Hepatocyte (in vitro differentiated cells): ENCODE results near the gene THSD4. TPM values are rescaled to one million over a fixed set of nuclear protein-coding genes. Genes with fewer than 3 reads are reported as not detected.

ENCODE experiments used
- DNase-seq: peaks from one replicate; pipeline ENCODE4 v3.0.0-alpha.2; 2016; ENCODE audit warnings: low spot score
- H2AFZ ChIP-seq: fragments of 200-600 bp; sonication (generic); 2 replicates; pipeline ENCODE4 v1.6.0; 2016; ENCODE audit warnings: antibody characterized with exemption, mild to moderate bottlenecking
- H3K27ac ChIP-seq: fragments of 200-600 bp; sonication (generic); 2 replicates; pipeline ENCODE4 v1.5.1; 2016; ENCODE audit warnings: mild to moderate bottlenecking
- H3K27me3 ChIP-seq: fragments of 200-600 bp; sonication (generic); 2 replicates; pipeline ENCODE4 v1.6.1; 2016
- H3K36me3 ChIP-seq: fragments of 200-600 bp; sonication (generic); replicated peaks from 2 replicates; pipeline ENCODE4 v1.5.1; 2016; ENCODE audit warnings: low read depth; ENCODE audit not compliant: insufficient read depth
- H3K4me1 ChIP-seq: fragments of 200-600 bp; sonication (generic); 2 replicates; pipeline ENCODE4 v1.5.1; 2016; ENCODE audit warnings: mild to moderate bottlenecking, moderate library complexity; ENCODE audit not compliant: insufficient read depth
- H3K4me2 ChIP-seq: fragments of 200-600 bp; sonication (generic); 2 replicates; pipeline ENCODE4 v1.6.0; 2016
- H3K4me3 ChIP-seq: fragments of 200-600 bp; sonication (generic); 2 replicates; pipeline ENCODE4 v1.5.1; 2016; ENCODE audit warnings: mild to moderate bottlenecking
- H3K79me2 ChIP-seq: fragments of 200-600 bp; sonication (generic); 2 replicates; pipeline ENCODE4 v1.6.0; 2017; ENCODE audit warnings: mild to moderate bottlenecking
- H3K9me2 ChIP-seq: fragments of 200-600 bp; sonication (generic); replicated peaks from 2 replicates; pipeline ENCODE4 v1.6.0; 2017; ENCODE audit warnings: mild to moderate bottlenecking; ENCODE audit not compliant: insufficient read depth
- H3K9me3 ChIP-seq: fragments of 200-600 bp; sonication (generic); 2 replicates; pipeline ENCODE4 v1.5.1; 2016; ENCODE audit warnings: low read depth, mild to moderate bottlenecking
- H4K20me1 ChIP-seq: fragments of 200-600 bp; sonication (generic); 2 replicates; pipeline ENCODE4 v1.6.0; 2016; ENCODE audit warnings: mild to moderate bottlenecking; ENCODE audit not compliant: insufficient read depth, poor library complexity, severe bottlenecking
- EZH2 ChIP-seq: fragments of 200-600 bp; sonication (generic); IDR thresholded peaks from 2 replicates; pipeline ENCODE4 v1.6.1; 2016; ENCODE audit warnings: antibody characterized with exemption, mild to moderate bottlenecking, borderline replicate concordance
- EZH2phosphoT487 ChIP-seq: fragments of 200-600 bp; sonication (generic); IDR thresholded peaks from one replicate; pipeline ENCODE4 v1.6.1; 2018; ENCODE audit warnings: antibody characterized with exemption, mild to moderate bottlenecking, low read depth, moderate library complexity; ENCODE audit not compliant: unreplicated experiment, severe bottlenecking
- WGBS: methylation state at CpG from one replicate; pipeline ENCODE4 v1.1.6; 2016; ENCODE audit warnings: low lambda C conversion rate; ENCODE audit errors: missing lambda C conversion rate; 5-methylcytosine and 5-hydroxymethylcytosine counted together
- polyA plus RNA-seq: library from polyadenylated mRNA; unstranded; fragments of >200 nt; fragmentation: Nextera tagmentation; extraction: Ambion mirVana; gene quantifications from 2 replicates; pipeline ENCODE4 v1.2.1, GENCODE V29; 2016
- total RNA-seq: library from RNA; depleted of rRNA; stranded (reverse); fragments of >200 nt; gene quantifications from 2 replicates; pipeline ENCODE4 v1.2.3, GENCODE V29; 2014
- TF ChIP-seq, protein P1 (sequence below): fragments of 200-600 bp; sonication (generic); IDR thresholded peaks from 2 replicates; pipeline ENCODE4 v1.5.1; 2016; ENCODE audit warnings: antibody characterized with exemption, mild to moderate bottlenecking; ENCODE audit not compliant: poor library complexity

The THSD4 gene
- total and polyA plus RNA-seq, 2 experiments from 2014 or later: 4.3 to 7.0 TPM

DNA sequence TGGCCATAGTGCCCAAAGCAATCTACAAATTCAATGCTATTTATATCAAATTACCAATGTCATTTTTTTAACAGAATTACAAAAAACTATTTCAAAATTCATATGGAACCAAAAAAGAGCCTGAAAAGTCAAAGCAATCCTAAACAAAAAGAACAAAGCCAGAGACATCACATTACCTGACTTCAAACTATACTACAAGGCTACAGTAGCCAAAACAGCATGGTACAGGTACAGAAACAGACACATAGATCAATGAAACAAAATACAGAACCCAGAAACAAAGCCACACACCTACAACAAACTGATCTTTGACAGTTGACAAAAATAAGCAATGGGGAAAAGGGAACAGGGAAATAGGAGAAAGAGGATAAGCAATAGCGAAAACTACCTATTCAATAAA, 26.6 kb upstream of the THSD4 start:
- Histone ChIP-seq H3K9me2 (no peaks in the 10 kb centered on the region), H3K4me1 (peaks cover 2% of the 10 kb centered on the region), H3K79me2 (no peaks in the 10 kb centered on the region), H3K9me3 (no peaks in the 10 kb centered on the region), H3K36me3 (no peaks in the 10 kb centered on the region), H2AFZ (no peak overlapping the region), H3K4me2 (no peak overlapping the region), H3K27me3 (no peaks in the 10 kb centered on the region), H3K4me3 (no peak overlapping the region), H3K27ac (no peak overlapping the region), H4K20me1 (no peaks in the 10 kb centered on the region)
- no peak for DNase-seq
- TF ChIP-seq EZH2 (no peak), EZH2phosphoT487 (no peak)
- TF ChIP-seq, protein P1, sequence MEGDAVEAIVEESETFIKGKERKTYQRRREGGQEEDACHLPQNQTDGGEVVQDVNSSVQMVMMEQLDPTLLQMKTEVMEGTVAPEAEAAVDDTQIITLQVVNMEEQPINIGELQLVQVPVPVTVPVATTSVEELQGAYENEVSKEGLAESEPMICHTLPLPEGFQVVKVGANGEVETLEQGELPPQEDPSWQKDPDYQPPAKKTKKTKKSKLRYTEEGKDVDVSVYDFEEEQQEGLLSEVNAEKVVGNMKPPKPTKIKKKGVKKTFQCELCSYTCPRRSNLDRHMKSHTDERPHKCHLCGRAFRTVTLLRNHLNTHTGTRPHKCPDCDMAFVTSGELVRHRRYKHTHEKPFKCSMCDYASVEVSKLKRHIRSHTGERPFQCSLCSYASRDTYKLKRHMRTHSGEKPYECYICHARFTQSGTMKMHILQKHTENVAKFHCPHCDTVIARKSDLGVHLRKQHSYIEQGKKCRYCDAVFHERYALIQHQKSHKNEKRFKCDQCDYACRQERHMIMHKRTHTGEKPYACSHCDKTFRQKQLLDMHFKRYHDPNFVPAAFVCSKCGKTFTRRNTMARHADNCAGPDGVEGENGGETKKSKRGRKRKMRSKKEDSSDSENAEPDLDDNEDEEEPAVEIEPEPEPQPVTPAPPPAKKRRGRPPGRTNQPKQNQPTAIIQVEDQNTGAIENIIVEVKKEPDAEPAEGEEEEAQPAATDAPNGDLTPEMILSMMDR: no peak
- 96% methylated on average over 1 of the region's 1 CpG for WGBS

DNA sequence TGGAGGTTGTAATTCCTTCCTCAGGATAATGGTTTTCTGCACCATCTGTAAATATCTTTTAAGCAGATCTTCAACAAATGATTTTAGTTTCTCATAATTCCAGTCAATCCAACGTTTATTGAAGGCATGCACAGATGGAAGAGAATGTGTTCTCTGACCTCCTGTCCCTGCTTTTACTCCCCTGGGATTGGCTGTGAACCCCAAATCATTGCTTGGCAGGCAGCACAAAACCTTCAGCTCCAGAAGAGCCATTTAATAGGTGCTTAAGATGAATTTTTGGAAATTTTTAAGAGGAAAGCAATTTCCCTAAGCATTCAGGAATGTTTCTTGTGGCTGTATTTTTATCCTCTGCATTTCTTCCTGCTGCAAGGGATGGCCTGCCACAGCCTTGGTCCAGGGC, 25.5 kb upstream of the THSD4 start:
- Histone ChIP-seq H3K4me2 (no peak overlapping the region), H3K9me3 (no peaks in the 10 kb centered on the region), H3K9me2 (no peaks in the 10 kb centered on the region), H2AFZ (no peak overlapping the region), H3K4me3 (no peak overlapping the region), H4K20me1 (no peaks in the 10 kb centered on the region), H3K27ac (no peak overlapping the region), H3K4me1 (peaks cover 2% of the 10 kb centered on the region), H3K36me3 (no peaks in the 10 kb centered on the region), H3K27me3 (no peaks in the 10 kb centered on the region), H3K79me2 (no peaks in the 10 kb centered on the region)
- 76% methylated on average over 1 of the region's 1 CpG for WGBS
- TF ChIP-seq EZH2phosphoT487: no peak
- TF ChIP-seq, protein P1: no peak
- TF ChIP-seq EZH2: no peak
- no peak for DNase-seq

- no peaks in the 10 kb centered on the region for H3K36me3 ChIP-seq
- peaks cover 2% of the 10 kb centered on the region for H3K4me1 ChIP-seq
- H3K79me2 ChIP-seq: no peaks in the 10 kb centered on the region
- no peak overlapping the region for H3K4me3 ChIP-seq
- no peak overlapping the region for H3K4me2 ChIP-seq
- H2AFZ ChIP-seq: no peak overlapping the region
- no peak overlapping the region for H3K27ac ChIP-seq
- H4K20me1 ChIP-seq: no peaks in the 10 kb centered on the region
- 67% methylated on average over 1 of the region's 1 CpG for WGBS
- no peaks in the 10 kb centered on the region for H3K9me2 ChIP-seq
- no peaks in the 10 kb centered on the region for H3K9me3 ChIP-seq
- no peak for DNase-seq
- TF ChIP-seq EZH2phosphoT487 (no peak), EZH2 (no peak)
- TF ChIP-seq, protein P1: no peak
- H3K27me3 ChIP-seq: no peaks in the 10 kb centered on the region
These were observed 23.7 kb upstream of the THSD4 start for GRCh38 chr15:71091601-71092000.
